Stimulated activated CD8-positive, alpha-beta memory T cell treated with anti-CD3 and anti-CD28 coated beads, Interleukin-15, amount 100 ng/mL, for 4 hours (primary cell): ENCODE results near the gene RPLP1.

Source experiments
- DNase-seq, 2 donors: peaks; one replicate each; pipeline ENCODE4 v3.0.0-alpha.2; 2020; ENCODE audit warnings: low read depth in 2 of 2

The RPLP1 gene

DNA sequence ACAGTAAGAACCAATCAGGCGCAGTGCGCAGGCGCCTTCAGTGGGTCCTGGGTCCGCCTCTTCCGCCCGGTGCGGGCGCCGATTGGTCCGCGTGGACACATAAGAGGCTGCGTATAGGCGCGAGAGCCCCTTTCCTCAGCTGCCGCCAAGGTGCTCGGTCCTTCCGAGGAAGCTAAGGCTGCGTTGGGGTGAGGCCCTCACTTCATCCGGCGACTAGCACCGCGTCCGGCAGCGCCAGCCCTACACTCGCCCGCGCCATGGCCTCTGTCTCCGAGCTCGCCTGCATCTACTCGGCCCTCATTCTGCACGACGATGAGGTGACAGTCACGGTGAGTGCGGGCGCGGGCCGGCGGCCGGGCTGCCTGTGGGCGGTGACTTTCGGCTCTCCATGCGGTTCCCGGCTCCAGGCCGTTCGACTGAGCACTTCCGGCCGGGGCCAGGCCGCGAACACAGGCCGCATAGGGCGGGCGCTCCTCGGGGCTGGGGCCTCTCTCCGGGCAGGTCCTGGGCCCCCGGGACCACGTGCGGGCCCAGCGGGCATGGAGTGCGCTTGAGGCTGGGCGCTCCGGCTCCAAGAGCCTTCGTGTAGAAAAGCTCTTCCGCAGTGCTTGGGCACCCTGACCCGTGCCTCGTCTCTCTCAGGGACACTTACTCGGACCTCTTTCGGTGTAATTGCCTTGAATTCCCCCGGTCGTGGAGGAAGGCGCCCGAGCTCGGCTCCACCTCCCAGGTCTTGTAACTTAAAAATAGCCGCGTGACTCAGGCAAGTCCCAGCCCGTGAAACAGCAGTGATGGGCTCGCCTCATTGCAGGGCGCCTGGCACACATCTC is at the start of gene RPLP1:
Gene RPLP1 (plus strand): TSS at position 127 of the 830 bp plus-strand sequence. CDS start 131 bp downstream, at position 258.
- peak; percentile 90 to 92 for DNase-seq

DNA sequence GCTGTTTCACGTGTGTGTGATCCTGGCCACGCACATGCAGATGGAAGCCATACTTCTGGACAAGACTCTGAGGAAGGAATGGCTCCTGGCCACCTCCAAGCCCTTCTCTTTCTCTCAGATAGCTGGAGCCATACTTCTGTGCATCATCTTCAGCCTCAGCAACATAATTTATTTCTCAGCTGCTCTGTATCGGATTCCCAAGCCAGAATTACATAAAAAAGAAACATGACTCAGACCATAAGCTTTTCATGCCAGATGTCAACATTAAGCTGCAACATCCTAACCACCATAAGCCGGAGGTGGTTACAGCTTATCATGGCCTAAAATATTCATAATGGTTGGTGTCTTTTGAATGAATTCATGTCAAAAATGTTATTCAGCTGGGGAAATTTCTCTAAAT is 49.0 kb upstream of the RPLP1 start:
- no peak for DNase-seq

DNA sequence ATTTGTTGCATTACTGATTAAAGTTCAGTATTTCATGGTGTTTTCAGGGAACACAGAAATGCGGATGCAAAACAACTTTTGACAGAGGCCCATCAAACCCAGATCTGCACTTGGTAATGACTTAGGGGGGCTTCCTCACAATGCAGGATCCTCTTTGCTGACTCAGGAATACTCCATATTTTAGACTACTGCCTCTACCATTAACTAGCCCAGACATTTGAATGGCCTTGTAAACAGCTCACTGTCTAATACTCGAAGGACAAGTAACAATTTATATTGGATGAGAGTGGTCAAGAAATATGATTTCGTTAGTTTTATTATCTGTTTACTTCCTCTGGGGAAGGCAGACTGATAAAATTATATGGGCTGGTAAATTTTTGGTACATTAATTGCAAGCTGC is 47.5 kb upstream of the RPLP1 start:
- no peak for DNase-seq

DNA sequence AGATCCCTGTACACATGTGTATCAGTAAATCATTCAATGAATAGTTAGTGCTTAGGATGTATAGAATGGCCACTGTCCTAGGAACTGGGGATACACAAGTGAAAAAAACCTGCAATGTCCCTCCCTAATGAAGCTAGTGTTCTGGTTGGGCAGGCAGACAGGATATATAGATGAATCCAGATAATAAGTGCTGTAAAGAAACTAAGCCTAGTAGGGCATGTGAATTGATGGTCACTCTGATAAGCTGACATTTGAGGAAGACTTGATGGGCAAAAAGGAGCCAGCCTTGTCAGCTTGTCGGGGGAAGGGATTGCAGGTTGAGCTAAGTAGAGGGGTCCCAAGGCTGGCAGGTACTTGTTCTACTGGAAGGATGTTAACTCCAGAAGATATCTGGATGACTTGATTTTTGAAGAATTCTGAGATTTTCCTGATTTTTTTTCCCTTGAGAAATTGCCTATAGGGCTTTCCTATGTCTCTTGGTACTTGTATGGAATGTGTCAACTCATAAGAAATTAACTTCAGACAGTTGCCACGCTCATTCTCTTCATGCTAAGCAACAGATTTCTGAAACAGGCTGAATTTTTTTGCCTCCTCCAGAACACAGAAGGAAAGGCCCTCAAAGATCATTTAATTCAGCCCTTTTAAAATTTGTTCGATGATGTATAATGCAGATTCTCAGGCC is 44.8 kb upstream of the RPLP1 start:
- no peak for DNase-seq

DNA sequence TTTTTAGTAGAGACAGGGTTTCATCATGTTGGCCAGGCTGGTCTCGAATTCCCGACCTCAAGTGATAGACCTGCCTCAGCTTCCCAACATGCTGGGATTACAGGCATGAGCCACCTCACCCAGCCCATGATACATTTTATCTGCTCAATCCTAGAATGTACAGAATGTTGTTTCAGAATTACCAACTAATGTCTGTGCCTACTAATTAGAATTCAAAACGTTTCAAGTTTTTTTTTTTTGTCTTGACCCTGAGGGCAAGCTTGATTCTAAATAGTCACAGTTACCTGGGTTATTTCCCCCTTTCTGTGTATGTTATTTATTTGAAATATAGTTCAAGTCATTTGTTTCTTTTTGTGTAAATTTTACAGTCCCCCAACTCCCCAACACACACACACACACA is 43.8 kb upstream of the RPLP1 start:
- DNase-seq: no peak

DNA sequence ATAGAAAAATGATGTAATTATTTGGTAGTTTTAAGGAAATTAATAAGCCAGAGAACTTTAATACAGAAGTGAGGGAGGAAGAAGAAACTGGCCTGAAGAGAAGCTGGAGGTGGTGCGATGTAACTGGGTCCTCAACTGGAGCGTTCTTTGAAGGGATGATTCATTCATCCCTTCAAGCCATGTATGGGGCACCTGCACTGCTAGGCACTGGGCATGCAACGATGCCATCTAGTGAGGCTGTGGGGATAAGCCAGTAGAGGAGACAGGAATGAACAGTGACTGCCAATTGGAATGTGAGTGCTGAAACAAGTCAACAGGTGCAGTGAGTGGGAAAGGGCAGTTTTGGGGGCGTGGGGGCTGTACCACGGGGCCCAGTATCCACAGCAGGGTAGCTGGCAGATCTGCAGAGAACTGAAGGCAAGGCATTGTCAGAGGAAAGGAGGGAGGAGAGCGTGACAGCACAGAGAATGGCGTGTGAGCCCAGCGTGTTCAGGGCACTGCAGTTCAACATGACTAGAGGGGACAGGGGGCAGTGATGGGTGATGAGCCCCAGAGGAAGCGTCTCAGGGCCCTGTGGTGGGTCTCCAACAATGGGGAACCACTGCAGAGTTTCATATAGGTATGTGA is 42.3 kb upstream of the RPLP1 start:
- DNase-seq: no peak

DNA sequence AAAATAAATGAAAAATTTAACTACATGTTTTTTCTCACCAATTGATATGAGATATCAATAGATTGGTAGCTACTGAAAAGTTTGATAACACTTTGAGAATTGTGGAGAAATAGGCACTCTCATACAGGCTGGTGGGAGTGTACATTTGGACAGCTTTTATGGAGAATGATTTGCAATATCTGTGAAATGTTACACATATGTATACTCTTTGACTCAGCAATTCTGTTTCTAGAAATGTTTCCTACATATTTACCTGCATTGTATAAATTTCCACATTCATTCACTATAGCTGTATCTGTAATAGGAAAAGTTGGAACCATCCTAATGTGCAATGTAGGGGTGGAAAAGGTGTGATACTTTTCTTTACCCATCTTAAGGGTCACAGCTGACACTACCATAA is 40.3 kb upstream of the RPLP1 start:
- DNase-seq: no peak

DNA sequence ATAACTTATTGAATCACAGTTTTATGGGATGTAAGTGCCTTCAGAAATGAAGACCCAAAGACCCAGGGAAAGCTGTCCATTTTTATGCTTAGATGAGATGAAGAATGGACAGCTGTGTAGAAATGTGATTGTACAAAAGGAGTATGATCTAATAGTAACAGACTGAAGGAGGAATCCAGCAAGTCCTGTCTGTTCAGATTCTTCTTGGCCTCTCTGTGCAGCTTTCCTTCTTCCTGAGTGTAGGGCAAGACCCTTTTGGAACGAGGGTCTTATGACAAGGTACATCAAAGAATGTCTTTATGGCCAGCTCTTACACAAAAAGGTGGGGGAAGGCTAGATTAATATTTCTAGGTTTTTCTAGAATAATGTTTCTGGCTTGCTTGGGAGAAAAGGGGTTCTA is 39.9 kb upstream of the RPLP1 start:
- DNase-seq: no peak

DNA sequence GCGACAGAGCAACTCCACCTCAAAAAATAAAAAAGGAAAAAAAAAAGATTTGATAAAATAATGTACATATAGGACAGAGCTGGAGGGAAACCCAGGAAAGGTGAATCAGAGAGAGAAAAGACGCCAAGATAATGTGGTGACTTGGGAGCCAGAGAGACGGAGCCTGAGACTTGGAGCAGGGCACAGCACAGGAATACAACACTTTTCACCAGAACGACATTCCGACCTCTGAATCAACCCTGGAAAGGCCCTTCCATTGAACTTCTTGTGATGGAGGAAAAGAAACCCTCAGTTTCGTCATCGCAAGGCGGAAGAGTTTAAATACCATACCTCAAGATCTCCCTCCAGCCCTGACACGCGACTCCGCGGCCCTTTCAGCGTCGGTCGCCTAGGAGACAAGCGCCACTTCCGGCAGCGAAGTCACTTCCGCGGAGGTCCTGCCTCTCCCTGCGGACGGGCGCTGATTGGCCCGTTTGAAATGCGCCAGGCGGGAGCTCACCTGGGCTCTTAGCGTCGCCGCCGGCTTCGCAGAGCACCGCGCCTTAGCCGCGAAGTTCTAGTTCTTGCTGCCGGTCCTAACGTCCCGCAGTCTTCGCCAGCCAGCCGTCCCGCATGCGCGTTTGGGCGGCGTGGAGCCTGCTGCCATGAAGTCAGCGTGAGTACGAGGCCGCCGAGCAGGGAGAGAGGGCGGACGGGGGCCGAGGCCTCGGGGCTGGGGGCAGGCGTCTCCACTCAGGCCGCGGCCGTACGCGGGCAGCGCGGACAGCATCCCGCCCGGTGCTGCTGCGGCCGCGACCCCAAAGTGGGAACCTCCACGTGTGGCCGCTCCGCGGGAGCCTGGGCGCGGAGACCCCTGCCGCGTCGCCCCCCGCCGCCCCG is 38.6 kb upstream of the RPLP1 start, which contains the start of gene KIF23:
Gene KIF23 (plus strand): TSS at position 528 of the 879 bp plus-strand sequence. CDS start 117 bp downstream, at position 645.
- DNase-seq: peak; percentile 78 to 86

DNA sequence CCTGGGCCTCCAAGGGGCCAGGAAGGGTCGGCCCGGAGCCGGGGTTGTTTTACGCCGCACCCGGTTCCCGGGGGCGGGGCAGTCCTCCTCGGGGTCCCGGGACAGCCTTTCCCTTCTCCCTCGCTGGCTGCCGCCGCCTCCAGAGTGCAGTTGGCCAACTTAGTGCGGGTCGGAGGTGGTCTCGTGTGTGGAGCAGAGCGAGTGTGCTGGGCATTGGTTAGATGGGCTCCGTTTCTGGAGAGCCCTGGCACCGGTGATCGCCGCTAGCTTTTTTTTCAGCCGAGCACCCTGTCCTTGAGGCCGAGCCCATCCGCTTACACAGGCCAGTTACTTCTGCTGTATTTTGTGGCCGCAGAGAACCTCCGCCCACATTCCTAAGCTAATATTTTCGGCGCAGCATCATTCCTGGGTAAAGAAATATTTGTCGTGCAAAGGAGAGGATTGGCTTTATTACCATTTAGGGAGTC is 37.9 kb upstream of the RPLP1 start:
- DNase-seq: no peak

DNA sequence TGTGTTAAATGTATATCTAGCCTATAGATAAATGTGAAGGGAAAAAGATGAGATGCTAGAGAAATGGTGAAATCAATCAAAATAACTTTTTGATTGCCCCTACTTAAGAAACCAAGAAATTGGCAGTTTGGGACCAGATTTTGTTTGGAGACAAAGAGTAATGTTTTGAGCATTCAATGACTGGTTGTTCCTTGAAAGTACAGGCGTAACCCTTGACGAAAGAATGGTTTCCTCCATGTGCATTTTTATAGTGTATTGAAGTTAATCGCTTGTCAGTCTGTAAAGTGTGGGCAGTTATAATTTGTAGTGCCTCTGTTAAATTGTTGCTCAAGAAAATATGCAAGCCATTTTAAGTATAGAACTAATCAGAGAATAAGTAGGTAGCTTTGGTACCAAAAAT is 37.2 kb upstream of the RPLP1 start:
- DNase-seq: no peak

DNA sequence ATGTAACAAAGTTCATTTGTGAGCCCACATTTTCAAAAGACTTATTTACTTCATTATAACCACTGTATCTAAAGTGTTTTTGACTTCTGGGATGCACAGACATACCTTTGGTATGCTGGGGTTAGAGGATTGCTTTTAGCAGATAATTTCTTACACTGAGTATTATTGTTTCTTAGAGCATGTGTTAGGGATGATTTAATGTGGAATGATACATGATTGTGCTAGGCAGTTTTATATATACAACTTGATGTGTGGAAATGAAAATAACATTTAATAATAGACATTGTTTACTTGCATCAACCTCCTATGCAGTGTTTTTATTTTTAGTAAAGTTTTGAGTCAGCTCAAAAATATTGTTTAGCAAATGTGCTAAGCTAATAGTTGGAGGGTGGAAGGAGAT is 35.0 kb upstream of the RPLP1 start:
- no peak for DNase-seq

DNA sequence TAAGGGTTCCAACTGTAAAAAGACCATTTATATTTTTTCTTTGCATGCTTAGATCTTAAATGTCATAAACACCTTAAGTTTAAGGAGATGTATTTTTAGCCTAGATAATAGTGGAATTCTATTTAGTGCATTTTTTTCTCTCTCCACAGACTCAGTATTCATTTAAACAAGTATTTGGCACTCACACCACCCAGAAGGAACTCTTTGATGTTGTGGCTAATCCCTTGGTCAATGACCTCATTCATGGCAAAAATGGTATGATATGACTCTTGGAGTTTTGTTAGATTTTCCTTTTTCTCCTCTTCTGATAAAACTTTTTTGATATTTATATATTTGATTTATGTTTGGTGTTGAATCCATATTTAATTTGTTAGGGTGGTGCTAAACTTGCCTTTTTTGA is 31.1 kb upstream of the RPLP1 start:
- no peak for DNase-seq

DNA sequence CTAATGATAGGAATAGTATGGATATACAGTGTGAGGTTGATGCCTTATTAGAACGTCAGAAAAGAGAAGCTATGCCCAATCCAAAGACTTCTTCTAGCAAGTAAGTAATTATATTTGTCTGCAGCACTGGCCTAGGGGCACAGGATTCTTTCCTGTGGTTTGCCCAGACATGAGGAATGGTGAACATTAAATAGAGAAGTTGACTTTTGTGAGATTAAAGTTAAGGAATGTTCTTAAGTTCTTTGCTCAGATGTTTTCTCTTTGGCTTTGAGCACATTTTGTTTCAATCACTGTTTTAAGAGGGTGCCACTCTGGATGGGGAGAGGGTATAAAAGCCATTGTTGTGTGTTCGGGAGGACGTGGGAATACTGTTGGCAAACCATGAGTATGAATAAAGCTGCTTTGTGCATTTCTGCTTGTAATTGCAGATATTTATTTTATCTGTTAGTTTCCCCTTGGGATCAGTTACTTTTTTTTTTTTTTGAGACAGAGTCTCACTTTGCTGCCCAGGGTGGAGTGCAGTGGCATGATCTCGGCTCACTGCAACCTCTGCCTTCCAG is 30.2 kb upstream of the RPLP1 start:
- no peak for DNase-seq

DNA sequence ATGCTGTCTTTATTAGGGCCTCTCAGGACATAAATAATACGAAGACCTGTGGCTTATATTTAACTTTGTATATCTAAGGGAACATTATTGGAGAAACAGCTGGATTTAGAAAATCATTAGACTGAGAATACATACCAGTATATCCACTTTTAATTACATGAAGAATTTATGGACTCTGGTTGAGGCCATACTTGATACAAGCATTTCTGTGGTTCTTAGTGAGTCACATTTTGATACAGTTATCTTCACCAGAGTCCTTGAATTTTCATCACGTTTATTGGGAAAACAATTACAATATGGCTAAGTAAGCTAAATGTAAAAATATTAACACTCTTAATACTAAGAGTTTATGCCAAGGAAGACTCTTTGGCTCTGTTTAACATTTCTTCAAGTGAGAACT is 28.6 kb upstream of the RPLP1 start:
- DNase-seq: no peak

DNA sequence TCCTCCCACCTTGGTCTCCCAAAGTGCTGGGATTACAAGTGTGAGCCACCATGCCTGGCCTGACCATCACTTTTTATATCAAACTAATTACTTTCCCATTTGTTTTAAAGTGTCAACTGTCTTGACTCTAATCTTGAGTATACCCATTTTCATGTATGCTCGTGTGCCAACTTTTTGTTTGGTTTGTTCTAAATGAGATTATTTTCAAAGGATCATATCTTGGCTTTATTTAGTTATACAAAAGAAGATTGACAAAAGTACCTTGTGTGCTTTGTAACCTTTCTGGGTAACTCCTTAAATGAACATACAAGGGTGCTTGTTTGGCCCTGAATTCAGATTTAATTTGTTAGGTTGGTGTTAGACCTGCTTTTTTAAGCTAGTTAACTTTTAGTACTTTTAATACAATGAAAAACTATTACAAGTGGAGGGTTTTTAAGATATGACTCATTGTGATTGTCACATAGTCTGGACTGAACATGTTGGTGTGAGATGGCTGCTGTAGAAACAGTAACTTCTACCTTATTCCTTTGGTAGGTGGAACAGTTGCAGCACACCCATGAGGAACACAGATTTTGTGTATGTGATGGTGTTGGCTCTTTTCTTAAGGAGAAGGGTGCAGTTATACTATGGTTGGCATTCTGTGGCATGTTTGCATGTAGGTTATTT is 27.7 kb upstream of the RPLP1 start:
- DNase-seq: no peak

DNA sequence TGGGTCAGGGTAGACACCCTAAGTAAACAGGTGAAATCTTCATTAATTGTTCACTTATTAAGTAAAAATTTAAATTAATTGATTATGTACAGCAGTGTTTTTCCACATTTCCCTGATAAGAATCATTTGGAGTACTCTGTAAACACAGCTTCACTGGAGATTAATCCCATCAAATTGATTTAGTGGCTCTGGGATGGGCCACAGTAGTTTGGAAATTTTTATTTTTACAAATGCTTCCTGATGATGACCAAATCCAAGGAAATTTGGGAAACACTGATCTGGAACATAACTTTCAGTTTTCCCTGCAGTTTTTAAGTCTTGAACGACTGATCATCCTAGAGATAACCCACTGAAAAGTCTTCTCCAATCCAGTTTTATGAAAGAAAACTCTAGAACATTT is 18.8 kb upstream of the RPLP1 start:
- no peak for DNase-seq

DNA sequence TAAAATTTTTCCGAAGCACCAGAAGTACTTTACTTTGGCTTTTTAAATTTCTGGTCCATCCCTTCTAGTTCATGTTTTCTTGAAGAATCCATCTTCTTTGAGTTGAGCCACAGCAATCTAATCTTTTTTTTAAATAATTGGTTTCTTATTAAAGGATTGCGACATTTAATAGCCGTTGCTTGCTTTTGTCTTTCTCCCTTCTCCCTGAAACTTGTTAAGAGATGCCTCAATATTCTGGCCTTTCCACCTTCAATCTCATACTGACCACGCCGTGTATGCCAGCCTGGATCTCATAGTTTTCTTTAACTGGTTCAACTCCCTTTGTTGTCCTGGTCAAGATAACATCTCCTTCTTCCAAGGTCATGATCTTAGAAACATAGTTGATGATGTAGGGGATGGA is 18.4 kb upstream of the RPLP1 start:
- no peak for DNase-seq

DNA sequence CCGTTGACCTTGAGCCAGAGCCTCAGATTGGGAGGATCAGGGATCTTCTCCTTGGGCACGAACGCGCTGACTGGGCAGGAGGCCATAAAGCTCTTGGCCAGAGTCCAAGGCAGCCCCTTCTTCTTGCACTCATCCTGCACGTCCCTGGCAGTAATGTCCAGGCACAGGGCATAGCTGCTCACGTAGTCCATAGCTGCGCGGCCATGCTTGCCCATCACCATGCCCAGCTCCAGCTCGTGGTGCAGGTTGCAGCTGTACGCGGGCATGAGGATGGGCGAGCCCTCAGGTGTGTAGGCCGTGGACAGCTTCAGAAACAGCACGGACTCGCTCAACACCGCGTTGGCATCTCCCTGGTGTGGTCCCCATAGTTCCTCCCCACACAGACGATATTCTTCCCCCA is 17.9 kb upstream of the RPLP1 start:
- no peak for DNase-seq

DNA sequence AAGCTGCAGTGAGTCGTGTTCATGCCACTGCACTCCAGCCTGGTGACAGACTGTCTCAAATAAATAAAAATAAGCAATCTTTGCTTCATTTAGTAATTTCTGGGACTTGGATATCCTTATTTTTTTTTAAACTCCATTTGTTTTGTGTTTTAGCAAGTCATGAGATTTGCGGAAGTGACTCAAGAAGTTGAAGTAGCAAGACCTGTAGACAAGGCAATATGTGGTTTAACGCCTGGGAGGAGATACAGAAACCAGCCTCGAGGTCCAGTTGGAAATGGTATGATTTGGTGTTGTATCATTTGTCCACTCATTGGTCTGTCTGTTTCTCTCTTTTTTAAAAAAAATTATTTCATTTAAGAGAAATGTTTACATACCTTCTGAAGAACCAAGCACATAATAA is 16.6 kb upstream of the RPLP1 start:
- no peak for DNase-seq

DNA sequence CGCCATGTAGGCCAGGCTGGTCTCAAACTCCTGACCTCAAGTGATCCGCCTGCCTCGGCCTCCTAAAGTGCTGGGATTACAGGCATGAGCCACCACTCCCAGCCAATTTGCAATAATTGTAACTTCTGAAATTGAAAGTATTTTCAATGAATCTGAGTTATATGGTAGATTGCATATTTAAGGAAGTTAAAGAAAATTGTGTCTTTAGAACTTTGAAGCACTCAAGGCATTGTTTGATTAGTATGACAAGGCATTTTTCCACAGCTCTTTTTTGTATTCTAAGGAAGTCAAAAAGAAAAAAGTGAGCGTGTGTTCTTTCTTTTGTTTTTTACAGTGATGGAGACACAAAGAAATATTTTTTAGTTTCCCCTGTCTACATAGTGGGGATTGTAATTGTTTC is 15.7 kb upstream of the RPLP1 start:
- DNase-seq: no peak
